OCI-LY1 (cell line): ENCODE results near the gene NOTCH4.

Experiments used
- H2AFZ ChIP-seq: fragments of 200-600 bp; sonication (generic), shearing (Covaris generic); 2 replicates; pipeline ENCODE4 v1.6.0; 2014; ENCODE audit warnings: antibody characterized with exemption, mild to moderate bottlenecking, low read length
- H3F3A ChIP-seq: fragments of 200-600 bp; sonication (generic), shearing (Covaris generic); 2 replicates; pipeline ENCODE4 v1.6.0; 2014; ENCODE audit warnings: mild to moderate bottlenecking, antibody characterized with exemption, low read length, moderate library complexity; ENCODE audit not compliant: insufficient read depth
- H3K27ac ChIP-seq: fragments of 200-600 bp; sonication (generic); 2 replicates; pipeline ENCODE4 v1.5.1; 2014; ENCODE audit warnings: low read length, mixed run types, mild to moderate bottlenecking, low read depth; ENCODE audit not compliant: poor library complexity, severe bottlenecking
- H3K27me3 ChIP-seq: fragments of 200-600 bp; sonication (generic); 2 replicates; pipeline ENCODE4 v1.6.0; 2014; ENCODE audit warnings: antibody characterized with exemption, mild to moderate bottlenecking, low read length, moderate library complexity; ENCODE audit not compliant: insufficient read depth
- H3K36me3 ChIP-seq: fragments of 200-600 bp; sonication (generic); 2 replicates; pipeline ENCODE4 v1.6.1; 2014; ENCODE audit warnings: mild to moderate bottlenecking, antibody characterized with exemption, low read length, moderate library complexity, mixed read lengths; ENCODE audit not compliant: insufficient read depth
- H3K4me1 ChIP-seq: fragments of 200-600 bp; sonication (generic); 2 replicates; pipeline ENCODE4 v1.5.1; 2014; ENCODE audit warnings: mild to moderate bottlenecking, low read length, moderate library complexity; ENCODE audit not compliant: insufficient read depth, severe bottlenecking
- H3K4me2 ChIP-seq: fragments of 200-600 bp; sonication (generic), shearing (Covaris generic); 2 replicates; pipeline ENCODE4 v1.6.1; 2014; ENCODE audit warnings: low read length
- H3K4me3 ChIP-seq: fragments of 200-600 bp; sonication (generic); 2 replicates; pipeline ENCODE4 v1.5.1; 2014; ENCODE audit warnings: low read length, low read depth, mild to moderate bottlenecking, mixed read lengths; ENCODE audit not compliant: poor library complexity, severe bottlenecking
- H3K79me2 ChIP-seq: fragments of 200-600 bp; shearing (Covaris generic); 2 replicates; pipeline ENCODE4 v1.6.1; 2016; ENCODE audit warnings: mixed run types, low read length, mixed read lengths; ENCODE audit not compliant: insufficient read depth
- H3K9ac ChIP-seq: fragments of 200-600 bp; sonication (generic), shearing (Covaris generic); 2 replicates; pipeline ENCODE4 v1.6.1; 2014; ENCODE audit warnings: mild to moderate bottlenecking, low read length, mixed read lengths
- H3K9me2 ChIP-seq: fragments of 200-600 bp; sonication (generic), shearing (Covaris generic); 2 replicates; pipeline ENCODE4 v1.6.1; 2014; ENCODE audit warnings: low read depth, mild to moderate bottlenecking, low read length, mixed read lengths
- H3K9me3 ChIP-seq: fragments of 200-600 bp; shearing (Covaris generic); 2 replicates; pipeline ENCODE4 v1.6.1; 2014; ENCODE audit warnings: low read length, mixed read lengths
- H4K20me1 ChIP-seq: fragments of 200-600 bp; sonication (generic), shearing (Covaris generic); 2 replicates; pipeline ENCODE4 v1.6.0; 2016; ENCODE audit warnings: mild to moderate bottlenecking, low read length; ENCODE audit not compliant: insufficient read depth
- EZH2 ChIP-seq: fragments of 200-600 bp; sonication (generic), shearing (Covaris generic); IDR thresholded peaks from 2 replicates; pipeline ENCODE4 v1.8.0; 2017; ENCODE audit warnings: borderline replicate concordance, mixed run types, mild to moderate bottlenecking, antibody characterized with exemption, low read length, moderate library complexity, mixed read lengths
- TF ChIP-seq, protein P1 (sequence below): fragments of 200-600 bp; sonication (generic), shearing (Covaris generic); IDR thresholded peaks from 2 replicates; pipeline ENCODE4 v1.5.1; 2017; ENCODE audit warnings: mild to moderate bottlenecking, antibody characterized with exemption, low read length, moderate library complexity, mixed read lengths

Gene NOTCH4

GRCh38 chr6:32164295-32164694, 59.6 kb downstream of the NOTCH4 start, which contains the start of gene EGFL8:
Gene EGFL8, plus strand, starts transcription at chr6:32164595. Its CDS starts 1,571 bp downstream, at chr6:32166166.
- no peak within 1 kb of the TSS for H3K9ac ChIP-seq
- TF ChIP-seq, protein P1, sequence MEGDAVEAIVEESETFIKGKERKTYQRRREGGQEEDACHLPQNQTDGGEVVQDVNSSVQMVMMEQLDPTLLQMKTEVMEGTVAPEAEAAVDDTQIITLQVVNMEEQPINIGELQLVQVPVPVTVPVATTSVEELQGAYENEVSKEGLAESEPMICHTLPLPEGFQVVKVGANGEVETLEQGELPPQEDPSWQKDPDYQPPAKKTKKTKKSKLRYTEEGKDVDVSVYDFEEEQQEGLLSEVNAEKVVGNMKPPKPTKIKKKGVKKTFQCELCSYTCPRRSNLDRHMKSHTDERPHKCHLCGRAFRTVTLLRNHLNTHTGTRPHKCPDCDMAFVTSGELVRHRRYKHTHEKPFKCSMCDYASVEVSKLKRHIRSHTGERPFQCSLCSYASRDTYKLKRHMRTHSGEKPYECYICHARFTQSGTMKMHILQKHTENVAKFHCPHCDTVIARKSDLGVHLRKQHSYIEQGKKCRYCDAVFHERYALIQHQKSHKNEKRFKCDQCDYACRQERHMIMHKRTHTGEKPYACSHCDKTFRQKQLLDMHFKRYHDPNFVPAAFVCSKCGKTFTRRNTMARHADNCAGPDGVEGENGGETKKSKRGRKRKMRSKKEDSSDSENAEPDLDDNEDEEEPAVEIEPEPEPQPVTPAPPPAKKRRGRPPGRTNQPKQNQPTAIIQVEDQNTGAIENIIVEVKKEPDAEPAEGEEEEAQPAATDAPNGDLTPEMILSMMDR = no peak
- TF ChIP-seq EZH2 = no peak
- H3F3A ChIP-seq = no peaks in the 10 kb centered on the region
- H4K20me1 ChIP-seq = no peaks in the 10 kb centered on the region
- H3K4me3 ChIP-seq = no peak within 1 kb of the TSS
- peaks cover 23% of the 10 kb centered on the region for H3K4me1 ChIP-seq
- H3K36me3 ChIP-seq = peaks cover 19% of the 10 kb centered on the region; the same call in 1 of the 2 replicates
- H3K79me2 ChIP-seq = no peaks in the 10 kb centered on the region
- H3K27me3 ChIP-seq = no peaks in the 10 kb centered on the region
- H3K4me2 ChIP-seq = no peak within 1 kb of the TSS
- H3K9me2 ChIP-seq = no peaks in the 10 kb centered on the region
- H2AFZ ChIP-seq = no peak within 1 kb of the TSS
- no peak within 1 kb of the TSS for H3K27ac ChIP-seq
- H3K9me3 ChIP-seq = no peaks in the 10 kb centered on the region

- no peaks in the 10 kb centered on the region for H3F3A ChIP-seq
Measured at GRCh38 chr6:32163559-32164258, 60.2 kb downstream of the NOTCH4 start.

GRCh38 chr6:32158052-32158451, 65.8 kb downstream of the NOTCH4 start:
- Histone ChIP-seq H3K9me2 (no peaks in the 10 kb centered on the region), H3K4me3 (no peak overlapping the region), H3K9ac (no peak overlapping the region), H3K27ac (no peak overlapping the region), H4K20me1 (no peaks in the 10 kb centered on the region), H3K4me1 (peaks cover 20% of the 10 kb centered on the region), H3K27me3 (no peaks in the 10 kb centered on the region), H3K79me2 (no peaks in the 10 kb centered on the region), H3K9me3 (no peaks in the 10 kb centered on the region), H3F3A (0 out of 2 replicates have a peak, but pooled peaks cover 2% of the 10 kb centered on the region), H3K4me2 (no peak overlapping the region), H3K36me3 (peaks cover 16% of the 10 kb centered on the region), H2AFZ (no peak overlapping the region)
- TF ChIP-seq EZH2 = no peak
- TF ChIP-seq, protein P1 = no peak

More at GRCh38 chr6:32163559-32164258, 60.2 kb downstream of the NOTCH4 start:
- H3K9me3 ChIP-seq = no peaks in the 10 kb centered on the region
- H2AFZ ChIP-seq = no peak overlapping the region
- H3K27me3 ChIP-seq = no peaks in the 10 kb centered on the region
- no peaks in the 10 kb centered on the region for H3K79me2 ChIP-seq
- no peaks in the 10 kb centered on the region for H4K20me1 ChIP-seq
- no peak overlapping the region for H3K4me2 ChIP-seq
- peaks cover 15% of the 10 kb centered on the region; the same call in 1 of the 2 replicates for H3K36me3 ChIP-seq
- peaks cover 23% of the 10 kb centered on the region for H3K4me1 ChIP-seq
- H3K9me2 ChIP-seq = no peaks in the 10 kb centered on the region
- no peak overlapping the region for H3K4me3 ChIP-seq
- H3K27ac ChIP-seq = no peak overlapping the region
- H3K9ac ChIP-seq = no peak overlapping the region
- TF ChIP-seq, protein P1 = no peak
- TF ChIP-seq EZH2 = no peak
